GM06990 (cell line): Measurements from ENCODE around the gene HHEX.
A peak's percentile ranks its signal among the peaks of the same experiment; 100 is the strongest.
"Not testable (repeated sequence)": the region's sequence is repeated elsewhere in the genome, so short reads cannot be mapped to it uniquely, and the experiment has no call there.

Experiments
- DNase-seq: peaks from one replicate; pipeline ENCODE4 v3.0.0-alpha.2; 2011; ENCODE audit not compliant: insufficient read length; ENCODE audit errors: extremely low read depth
- H3K27me3 ChIP-seq: replicated peaks from 2 replicates; pipeline ENCODE4 v1.6.0; 2011; ENCODE audit warnings: low read length; ENCODE audit not compliant: control insufficient read depth, insufficient read depth
- H3K36me3 ChIP-seq: 2 replicates; pipeline ENCODE4 v1.5.1; 2011; ENCODE audit warnings: low read length; ENCODE audit not compliant: control insufficient read depth, insufficient read depth
- H3K4me3 ChIP-seq: replicated peaks from 2 replicates; pipeline ENCODE4 v1.5.1; 2011; ENCODE audit warnings: low read depth, mild to moderate bottlenecking, control low read depth, low read length
- CTCF ChIP-seq: IDR thresholded peaks from 2 replicates; pipeline ENCODE4 v1.5.1; 2011; ENCODE audit warnings: low read length, control low read depth, mild to moderate bottlenecking, inconsistent platforms; ENCODE audit not compliant: insufficient read depth, poor library complexity, severe bottlenecking

The HHEX gene

GRCh38 chr10:92729886-92730285 lies 40.1 kb downstream of the HHEX start:
- no peak for TF ChIP-seq CTCF
- Histone ChIP-seq H3K4me3 (no peak overlapping the region), H3K36me3 (no peaks in the 10 kb centered on the region), H3K27me3 (no peaks in the 10 kb centered on the region)
- peak; percentile 60 for DNase-seq

- no peak for DNase-seq
- no peaks in the 10 kb centered on the region for H3K27me3 ChIP-seq
- no peak for TF ChIP-seq CTCF
- no peaks in the 10 kb centered on the region for H3K36me3 ChIP-seq
- no peak overlapping the region for H3K4me3 ChIP-seq
These were observed 43.2 kb downstream of the HHEX start for GRCh38 chr10:92732958-92733357.

- no peak for TF ChIP-seq CTCF
- no peaks in the 10 kb centered on the region for H3K27me3 ChIP-seq
- no peak for DNase-seq
- no peaks in the 10 kb centered on the region for H3K36me3 ChIP-seq
- no peak overlapping the region for H3K4me3 ChIP-seq
These were observed 44.5 kb downstream of the HHEX start for GRCh38 chr10:92734301-92734700.

GRCh38 chr10:92735938-92736337 lies 46.2 kb downstream of the HHEX start:
- H3K27me3 ChIP-seq, result no peaks in the 10 kb centered on the region
- H3K36me3 ChIP-seq, result no peaks in the 10 kb centered on the region
- no peak for TF ChIP-seq CTCF

GRCh38 chr10:92737484-92737883 lies 47.7 kb downstream of the HHEX start:
- TF ChIP-seq CTCF, result no peak

More at GRCh38 chr10:92735938-92736337, 46.2 kb downstream of the HHEX start:
- no peak for DNase-seq
- H3K4me3 ChIP-seq, result no peak overlapping the region

GRCh38 chr10:92740762-92741161 lies 51.0 kb downstream of the HHEX start:
- Histone ChIP-seq H3K27me3 (no peaks in the 10 kb centered on the region), H3K4me3 (no peak overlapping the region), H3K36me3 (no peaks in the 10 kb centered on the region)
- DNase-seq, result no peak
- no peak for TF ChIP-seq CTCF

More at GRCh38 chr10:92737484-92737883, 47.7 kb downstream of the HHEX start:
- Histone ChIP-seq H3K27me3 (no peaks in the 10 kb centered on the region), H3K36me3 (no peaks in the 10 kb centered on the region), H3K4me3 (no peak overlapping the region)
- no peak for DNase-seq

- not testable (repeated sequence) for H3K36me3 ChIP-seq, H3K4me3 ChIP-seq, DNase-seq, H3K27me3 ChIP-seq
These were observed 52.0 kb downstream of the HHEX start for GRCh38 chr10:92741741-92742140.
